DND-41 (cell line): ENCODE results near the gene RIBC2.

ENCODE experiments used
- ATAC-seq: fragments of 200-7000 bp; cut with Tn5 transposase; 3 replicates; pipeline ENCODE4 v1.9.1; 2021; ENCODE audit warnings: low read depth; ENCODE audit not compliant: insufficient read depth
- DNase-seq: peaks from one replicate; pipeline ENCODE4 v3.0.0-alpha.2; 2020
- H2AFZ ChIP-seq: 2 replicates; pipeline ENCODE4 v1.6.0; 2012; ENCODE audit warnings: low read depth, low read length
- H3K27ac ChIP-seq: 2 replicates; pipeline ENCODE4 v1.5.1; 2012; ENCODE audit warnings: low read length, inconsistent platforms
- H3K27me3 ChIP-seq: fragments of 200-600 bp; sonication (generic); 2 replicates; pipeline ENCODE4 v1.6.0; 2012; ENCODE audit warnings: low read length, mild to moderate bottlenecking, inconsistent platforms; ENCODE audit not compliant: insufficient read depth, poor library complexity
- H3K36me3 ChIP-seq: 2 replicates; pipeline ENCODE4 v1.5.1; 2012; ENCODE audit warnings: low read length, inconsistent platforms; ENCODE audit not compliant: insufficient read depth
- H3K4me1 ChIP-seq: 2 replicates; pipeline ENCODE4 v1.5.1; 2012; ENCODE audit warnings: mild to moderate bottlenecking, low read length; ENCODE audit not compliant: insufficient read depth
- H3K4me2 ChIP-seq: 2 replicates; pipeline ENCODE4 v1.6.0; 2012; ENCODE audit warnings: mild to moderate bottlenecking, moderate library complexity, low read length, inconsistent platforms; ENCODE audit not compliant: insufficient read depth
- H3K4me3 ChIP-seq, 2 experiments: fragments of 200-600 bp in 1 of 2; shearing (Covaris generic) in 1 of 2; 2 replicates each; pipeline ENCODE4 v1.5.1; 2012 to 2016; ENCODE audit warnings: inconsistent platforms in 2 of 2, low read length in 2 of 2, mild to moderate bottlenecking in 2 of 2, low read depth in 1 of 2, moderate library complexity in 1 of 2
- H3K79me2 ChIP-seq: 2 replicates; pipeline ENCODE4 v1.6.0; 2012; ENCODE audit warnings: low read length, inconsistent platforms; ENCODE audit not compliant: insufficient read depth
- H3K9ac ChIP-seq: 2 replicates; pipeline ENCODE4 v1.6.0; 2012; ENCODE audit warnings: low read depth, mild to moderate bottlenecking, inconsistent platforms, low read length, moderate library complexity
- H3K9me3 ChIP-seq: 2 replicates; pipeline ENCODE4 v1.5.1; 2012; ENCODE audit warnings: low read length, moderate library complexity, mild to moderate bottlenecking, inconsistent platforms; ENCODE audit not compliant: insufficient read depth, severe bottlenecking
- H4K20me1 ChIP-seq: 2 replicates; pipeline ENCODE4 v1.6.0; 2012; ENCODE audit warnings: low read length; ENCODE audit not compliant: insufficient read depth
- CTCF ChIP-seq: IDR thresholded peaks from 2 replicates; pipeline ENCODE4 v1.5.1; 2012; ENCODE audit warnings: borderline replicate concordance, low read length, moderate library complexity, mild to moderate bottlenecking; ENCODE audit not compliant: poor library complexity, severe bottlenecking; ENCODE audit errors: extremely low read depth
- EZH2 ChIP-seq: IDR thresholded peaks from 3 replicates; pipeline ENCODE4 v1.6.1; 2012; ENCODE audit warnings: borderline replicate concordance, low read depth, mild to moderate bottlenecking, moderate library complexity, low read length, inconsistent platforms; ENCODE audit not compliant: severe bottlenecking

The RIBC2 gene

GRCh38 chr22:45429424-45429823, 15.9 kb downstream of the RIBC2 start:
- H3K27me3 ChIP-seq: no peaks in the 10 kb centered on the region
- H3K36me3 ChIP-seq: no peaks in the 10 kb centered on the region
- no peak overlapping the region for H2AFZ ChIP-seq
- H3K4me2 ChIP-seq: no peak overlapping the region
- no peak overlapping the region for H3K4me3 ChIP-seq
- no peak overlapping the region for H3K9ac ChIP-seq
- no peak overlapping the region for H3K27ac ChIP-seq
- H3K79me2 ChIP-seq: no peaks in the 10 kb centered on the region
- ATAC-seq: no peak
- no peaks in the 10 kb centered on the region for H3K9me3 ChIP-seq
- DNase-seq: no peak
- TF ChIP-seq EZH2: no peak
- TF ChIP-seq CTCF: no peak
- no peaks in the 10 kb centered on the region for H4K20me1 ChIP-seq
- H3K4me1 ChIP-seq: no peaks in the 10 kb centered on the region

- no peaks in the 10 kb centered on the region for H3K9me3 ChIP-seq
- TF ChIP-seq CTCF: no peak
- TF ChIP-seq EZH2: no peak
- DNase-seq (no peak), ATAC-seq (no peak)
- no peaks in the 10 kb centered on the region for H3K4me1 ChIP-seq
- H3K27ac ChIP-seq: no peak overlapping the region
- no peak overlapping the region for H2AFZ ChIP-seq
- H4K20me1 ChIP-seq: no peaks in the 10 kb centered on the region
- no peaks in the 10 kb centered on the region for H3K79me2 ChIP-seq
- H3K4me3 ChIP-seq: no peak overlapping the region
- no peaks in the 10 kb centered on the region for H3K27me3 ChIP-seq
- no peak overlapping the region for H3K9ac ChIP-seq
- H3K4me2 ChIP-seq: no peak overlapping the region
- H3K36me3 ChIP-seq: no peaks in the 10 kb centered on the region
Measured at GRCh38 chr22:45429981-45430775, 16.7 kb downstream of the RIBC2 start.

- H3K4me3 ChIP-seq: no peak overlapping the region
- H3K4me1 ChIP-seq: peaks cover 6% of the 10 kb centered on the region
- H3K36me3 ChIP-seq: no peaks in the 10 kb centered on the region
- no peak for ATAC-seq
- H3K4me2 ChIP-seq: no peak overlapping the region
- H3K27me3 ChIP-seq: no peaks in the 10 kb centered on the region
- DNase-seq: no peak
- no peak overlapping the region for H2AFZ ChIP-seq
- no peak overlapping the region for H3K9ac ChIP-seq
- H4K20me1 ChIP-seq: no peaks in the 10 kb centered on the region
- no peaks in the 10 kb centered on the region for H3K79me2 ChIP-seq
- TF ChIP-seq CTCF (no peak), EZH2 (no peak)
- H3K9me3 ChIP-seq: no peaks in the 10 kb centered on the region
- H3K27ac ChIP-seq: no peak overlapping the region
Measured at GRCh38 chr22:45430871-45431270, 17.4 kb downstream of the RIBC2 start.
